PC-9 (cell line): ENCODE results near the gene FBXL17.

Experiments
- EZH2 ChIP-seq: fragments of 200-600 bp; sonication (generic); IDR thresholded peaks from 2 replicates; pipeline ENCODE4 v1.8.0; 2017; ENCODE audit warnings: antibody characterized with exemption, low read depth
- TF ChIP-seq, protein P1 (sequence below): fragments of 200-600 bp; sonication (generic); conservative IDR thresholded peaks from 2 replicates; pipeline ENCODE4 v1.6.1; 2017; ENCODE audit warnings: mixed run types, antibody characterized with exemption, mild to moderate bottlenecking, moderate library complexity

DNA sequence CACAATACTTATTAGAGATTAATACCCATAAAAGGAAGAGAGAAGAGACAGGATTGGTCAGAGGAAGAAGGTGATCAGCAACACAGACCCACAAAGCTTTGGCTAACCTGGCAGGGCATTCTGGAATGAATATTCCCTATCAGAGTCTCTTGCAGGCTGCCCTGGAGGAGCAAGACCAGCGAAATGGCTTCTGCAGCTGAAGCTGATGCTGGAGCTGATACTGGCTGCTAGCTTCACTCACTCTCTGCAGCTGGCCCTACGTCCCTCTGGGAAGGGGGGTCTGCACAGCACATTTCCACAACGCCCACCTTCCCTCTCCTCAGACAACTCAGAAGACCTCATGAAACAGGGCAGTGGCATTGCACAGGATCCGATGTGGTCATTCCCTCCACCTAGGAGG is 541.3 kb downstream of the FBXL17 start:
- TF ChIP-seq, protein P1, sequence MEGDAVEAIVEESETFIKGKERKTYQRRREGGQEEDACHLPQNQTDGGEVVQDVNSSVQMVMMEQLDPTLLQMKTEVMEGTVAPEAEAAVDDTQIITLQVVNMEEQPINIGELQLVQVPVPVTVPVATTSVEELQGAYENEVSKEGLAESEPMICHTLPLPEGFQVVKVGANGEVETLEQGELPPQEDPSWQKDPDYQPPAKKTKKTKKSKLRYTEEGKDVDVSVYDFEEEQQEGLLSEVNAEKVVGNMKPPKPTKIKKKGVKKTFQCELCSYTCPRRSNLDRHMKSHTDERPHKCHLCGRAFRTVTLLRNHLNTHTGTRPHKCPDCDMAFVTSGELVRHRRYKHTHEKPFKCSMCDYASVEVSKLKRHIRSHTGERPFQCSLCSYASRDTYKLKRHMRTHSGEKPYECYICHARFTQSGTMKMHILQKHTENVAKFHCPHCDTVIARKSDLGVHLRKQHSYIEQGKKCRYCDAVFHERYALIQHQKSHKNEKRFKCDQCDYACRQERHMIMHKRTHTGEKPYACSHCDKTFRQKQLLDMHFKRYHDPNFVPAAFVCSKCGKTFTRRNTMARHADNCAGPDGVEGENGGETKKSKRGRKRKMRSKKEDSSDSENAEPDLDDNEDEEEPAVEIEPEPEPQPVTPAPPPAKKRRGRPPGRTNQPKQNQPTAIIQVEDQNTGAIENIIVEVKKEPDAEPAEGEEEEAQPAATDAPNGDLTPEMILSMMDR: no peak
- TF ChIP-seq EZH2: no peak
